SH-SY5Y (cell line): ENCODE measurements around the gene CCDC179.

Experiments used
- GATA2 ChIP-seq: IDR thresholded peaks from 2 replicates; pipeline ENCODE4 v1.6.1; 2011; ENCODE audit warnings: mild to moderate bottlenecking, low read depth, low read length
- GATA3 ChIP-seq: IDR thresholded peaks from 2 replicates; pipeline ENCODE4 v1.6.1; 2011; ENCODE audit warnings: low read depth, mild to moderate bottlenecking, low read length, moderate library complexity

CCDC179 gene

DNA sequence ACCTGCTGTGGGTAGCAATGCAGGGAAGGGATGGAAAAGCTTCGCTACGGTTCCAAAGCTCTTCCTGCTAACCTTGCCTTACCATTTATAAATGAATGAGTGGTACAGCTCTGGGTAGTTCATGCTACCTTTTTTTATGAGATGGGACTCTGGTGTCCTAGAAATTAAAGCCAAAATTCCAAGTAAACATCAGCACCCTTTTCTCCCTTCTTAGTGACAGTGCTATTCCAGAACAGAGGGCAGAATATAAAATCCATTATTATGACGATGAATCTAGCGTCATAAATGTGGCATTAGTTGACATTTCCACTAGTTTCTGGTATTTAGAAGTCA lies 30.2 kb downstream of the CCDC179 start:
- TF ChIP-seq GATA2 (no peak), GATA3 (no peak)

DNA sequence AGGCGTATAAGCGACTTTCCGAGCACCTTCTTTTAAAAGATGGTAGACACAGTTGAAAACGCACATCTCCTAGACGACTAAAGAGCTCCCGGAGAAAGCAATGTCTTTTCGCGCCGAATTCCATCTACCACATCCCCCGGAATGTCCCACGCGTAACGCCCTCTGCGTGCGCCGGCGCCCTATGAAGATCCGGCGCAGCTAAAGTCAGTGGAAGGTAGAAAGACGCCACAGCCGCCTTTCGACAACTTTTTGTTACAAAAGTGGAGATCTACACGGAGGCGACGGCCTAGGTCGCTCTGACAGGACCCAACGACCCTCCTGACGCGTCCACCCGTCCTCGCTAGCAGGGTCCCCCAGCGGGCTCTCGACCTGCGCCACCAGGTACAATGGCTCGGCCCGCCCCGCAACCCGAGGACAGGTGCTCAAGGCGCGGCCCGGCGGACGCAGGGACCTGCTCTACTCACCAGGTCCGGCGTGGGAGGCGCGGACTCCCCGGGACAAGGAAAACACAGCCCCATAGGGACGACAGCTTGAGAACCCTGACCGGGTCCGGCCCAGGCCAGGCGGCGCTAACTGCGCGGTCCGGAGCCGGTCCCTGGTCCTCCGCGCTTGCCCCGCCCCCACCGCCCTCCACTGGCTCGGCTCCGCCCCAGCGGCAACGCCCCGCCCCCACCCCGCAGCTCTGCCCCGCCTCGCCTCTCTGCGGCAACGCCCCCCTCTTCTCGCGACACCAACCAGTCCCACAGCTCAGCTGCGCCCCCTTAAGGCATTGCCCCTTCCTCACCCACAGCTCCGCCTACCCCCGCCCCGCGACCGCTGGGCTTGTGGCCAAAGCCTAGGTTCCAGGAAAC lies 30.8 kb downstream of the CCDC179 start, which contains the start of gene SVIP:
SVIP (minus strand) TSS at position 571 of the 851 bp plus-strand sequence; CDS start at position 518, 53 bp downstream.
- no peak for TF ChIP-seq GATA3
- TF ChIP-seq GATA2 = no peak

- TF ChIP-seq GATA2 (peak; percentile 60), GATA3 (peak; percentile 42; the same call in 1 of the 2 replicates)
Measured at GRCh38 chr11:22828373-22828772, 31.9 kb downstream of the CCDC179 start.

DNA sequence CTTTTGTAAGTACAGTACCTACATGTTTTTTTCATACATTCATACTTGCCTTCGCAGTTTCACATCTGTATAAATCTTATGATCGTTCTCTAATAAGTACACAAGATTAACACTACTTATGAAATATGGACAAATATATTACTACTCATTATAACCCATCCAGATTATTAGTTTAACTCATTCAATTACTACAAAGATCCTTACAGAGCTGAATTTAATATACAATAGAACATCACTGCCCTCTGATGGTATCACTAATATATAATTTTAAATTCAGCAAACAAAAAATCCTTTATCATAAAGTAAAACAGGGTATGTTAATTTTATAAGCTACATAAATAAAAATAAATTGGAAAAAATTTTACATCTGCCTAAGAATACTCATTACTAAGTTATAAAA lies 38.1 kb downstream of the CCDC179 start:
- TF ChIP-seq GATA3 (no peak), GATA2 (no peak)

DNA sequence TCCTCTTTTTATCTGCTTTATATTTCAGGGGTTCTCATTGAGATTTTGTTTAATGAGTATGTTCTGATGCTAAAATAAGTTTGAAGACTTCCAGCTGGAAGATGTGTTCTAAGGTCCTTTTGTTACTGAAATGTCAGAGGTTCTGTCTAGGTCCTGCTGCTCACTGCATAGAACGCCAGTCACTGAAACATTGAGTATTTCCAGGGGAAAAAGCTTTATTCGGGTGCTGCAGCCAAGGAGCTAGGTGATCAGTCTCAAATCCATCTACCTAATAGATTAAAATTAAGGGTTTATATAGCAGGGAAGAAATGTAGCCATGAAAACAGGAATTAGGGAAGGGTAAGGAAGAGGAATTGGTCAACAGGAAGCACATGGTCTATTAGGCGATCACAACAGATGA lies 50.4 kb downstream of the CCDC179 start:
- TF ChIP-seq GATA2 = no peak
- no peak for TF ChIP-seq GATA3

- TF ChIP-seq GATA2 (no peak), GATA3 (no peak)
Measured at GRCh38 chr11:22808571-22809197, 51.6 kb downstream of the CCDC179 start.

DNA sequence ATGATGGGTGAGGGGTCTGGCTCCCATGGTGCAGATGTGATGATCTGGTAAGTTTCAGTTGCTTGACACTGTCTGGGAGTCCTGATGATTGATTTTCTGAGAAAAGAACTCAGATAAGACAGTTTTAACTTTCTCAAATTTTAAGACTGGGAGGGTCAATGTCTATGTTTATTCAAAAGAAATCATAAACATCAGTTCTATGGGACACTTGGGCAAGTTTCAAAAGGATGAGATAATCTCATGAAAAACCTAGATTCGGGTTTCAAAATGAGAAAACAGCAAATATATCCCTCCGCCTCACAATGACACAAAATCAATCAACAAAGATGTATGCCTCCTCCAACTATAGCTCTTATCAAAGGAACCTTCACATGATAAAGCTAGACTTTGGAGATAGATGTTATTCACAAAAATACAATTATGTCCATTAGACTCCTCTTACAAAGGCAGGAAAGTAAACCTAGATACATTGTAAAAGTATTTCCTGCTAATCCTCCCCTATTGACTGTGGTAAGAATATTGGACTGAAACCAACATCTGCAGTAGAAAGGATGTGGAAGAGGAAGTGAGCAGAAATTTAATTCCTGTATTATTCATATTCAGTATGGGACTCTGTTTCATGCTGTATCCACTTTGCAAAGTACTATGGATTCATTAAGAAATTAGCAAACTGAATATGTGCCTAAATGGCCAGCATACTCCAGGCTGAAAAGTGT lies 52.3 kb downstream of the CCDC179 start:
- TF ChIP-seq GATA3 (no peak), GATA2 (no peak)

- TF ChIP-seq GATA2 = no peak
- no peak for TF ChIP-seq GATA3
Measured at GRCh38 chr11:22807391-22807790, 52.9 kb downstream of the CCDC179 start.

DNA sequence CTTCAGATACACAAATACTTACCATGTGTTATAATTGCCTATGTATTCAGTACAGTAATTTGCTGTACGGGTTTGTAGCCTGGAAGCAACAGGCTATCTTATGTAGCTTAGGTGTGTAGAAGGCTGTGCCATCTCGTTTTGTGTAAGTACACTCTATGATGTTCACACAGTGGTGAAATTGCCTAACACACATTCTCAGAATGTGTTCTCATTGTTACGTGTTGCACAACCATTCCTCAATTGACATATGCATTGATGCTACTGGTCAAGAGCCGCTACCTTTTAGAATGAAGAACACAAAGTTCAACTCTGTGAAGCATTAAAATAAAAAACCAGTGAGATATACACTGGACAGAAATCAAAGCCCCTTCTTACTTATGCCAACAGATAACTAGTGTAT lies 57.4 kb downstream of the CCDC179 start:
- TF ChIP-seq GATA3 = no peak
- TF ChIP-seq GATA2 = no peak

DNA sequence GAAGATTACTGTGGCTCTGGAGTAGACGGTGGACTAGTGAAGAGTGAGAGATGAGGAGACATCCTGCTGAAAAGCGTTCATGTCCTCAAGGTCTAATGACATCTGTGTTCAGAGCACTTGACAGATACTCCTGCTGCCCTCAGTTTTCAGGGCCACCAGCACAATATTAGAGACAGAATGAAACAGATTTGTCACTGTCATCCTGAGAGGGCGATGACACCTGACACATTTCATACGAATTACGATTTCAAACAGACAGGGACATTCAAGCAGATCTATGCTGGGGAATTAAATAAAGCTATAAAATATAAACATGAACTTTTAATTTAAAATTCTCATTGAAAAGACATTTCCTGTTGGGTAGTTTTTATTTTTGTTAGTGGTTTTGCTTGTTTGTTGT lies 59.8 kb downstream of the CCDC179 start:
- TF ChIP-seq GATA3 (no peak), GATA2 (no peak)

DNA sequence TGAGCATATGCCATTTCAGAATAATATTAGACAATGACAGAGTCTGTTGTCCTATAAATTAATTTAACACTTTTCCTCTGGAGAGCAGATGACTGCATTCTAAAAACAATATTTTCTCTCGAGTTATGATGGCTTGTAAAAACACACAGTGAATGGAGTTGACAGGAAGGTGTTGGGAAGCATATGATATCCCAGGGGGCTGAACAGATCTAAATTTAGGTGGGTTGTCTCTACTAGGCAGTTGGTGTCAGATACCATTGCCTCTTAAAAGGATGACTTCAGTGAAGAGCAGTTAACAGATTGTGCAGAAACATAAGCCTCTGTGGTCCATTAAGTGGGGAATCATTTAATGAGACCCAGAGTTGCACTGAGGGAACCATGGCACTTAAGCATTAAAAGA lies 61.4 kb downstream of the CCDC179 start:
- TF ChIP-seq GATA2 (no peak), GATA3 (no peak)

- TF ChIP-seq GATA3 (no peak), GATA2 (no peak)
Measured at GRCh38 chr11:22797047-22797446, 63.2 kb downstream of the CCDC179 start.
